OCI-LY7 (cell line): ENCODE results near the gene ABHD10. TPM values are rescaled to one million over a fixed set of nuclear protein-coding genes. Genes with fewer than 3 reads are reported as not detected.

Experiments used
- BruUV-seq: library from RNA; stranded (reverse); fragments of 400-500 nt; replicated peaks from 2 replicates; lab custom pipeline; 2021; lab: Mats Ljungman, UMichigan
- CTCF ChIA-PET: fragments of 300-600 bp; sonication (Branson Sonifier 250); formaldehyde crosslinking; loops from one replicate; lab custom pipeline; 2022; ENCODE audit warnings: antibody characterized with exemption; ENCODE audit not compliant: unreplicated experiment; lab: Charles Lee
- POLR2A ChIA-PET: fragments of 300-600 bp; sonication (Branson Sonifier 250); formaldehyde crosslinking; loops from one replicate; lab custom pipeline; 2022; ENCODE audit warnings: antibody characterized with exemption; lab: Charles Lee
- DNase-seq: peaks from one replicate; pipeline ENCODE4 v3.0.0-alpha.2; 2015; ENCODE audit warnings: low spot score
- H2AFZ ChIP-seq: fragments of 200-600 bp; sonication (generic), shearing (Covaris generic); 2 replicates; pipeline ENCODE4 v1.6.1; 2014; ENCODE audit warnings: mild to moderate bottlenecking, antibody characterized with exemption, low read length, moderate library complexity
- H3K27ac ChIP-seq: fragments of 200-600 bp; sonication (generic); 2 replicates; pipeline ENCODE4 v1.5.1; 2014; ENCODE audit warnings: mixed run types, low read depth, mild to moderate bottlenecking, moderate library complexity, low read length, inconsistent platforms; ENCODE audit not compliant: poor library complexity, severe bottlenecking
- H3K36me3 ChIP-seq: fragments of 200-600 bp; sonication (generic); 2 replicates; pipeline ENCODE4 v1.6.1; 2014; ENCODE audit warnings: mild to moderate bottlenecking, antibody characterized with exemption, low read length, moderate library complexity, mixed read lengths; ENCODE audit not compliant: insufficient read depth
- H3K4me1 ChIP-seq: fragments of 200-600 bp; sonication (generic); 2 replicates; pipeline ENCODE4 v1.5.1; 2014; ENCODE audit warnings: mild to moderate bottlenecking, low read length; ENCODE audit not compliant: insufficient read depth, poor library complexity, severe bottlenecking
- H3K4me2 ChIP-seq: fragments of 200-600 bp; sonication (generic); 2 replicates; pipeline ENCODE4 v1.6.1; 2014; ENCODE audit warnings: mild to moderate bottlenecking, low read length
- H3K4me3 ChIP-seq: fragments of 200-600 bp; sonication (generic); 2 replicates; pipeline ENCODE4 v1.5.1; 2014; ENCODE audit warnings: mild to moderate bottlenecking, low read depth, low read length; ENCODE audit not compliant: poor library complexity, severe bottlenecking
- H3K79me2 ChIP-seq: fragments of 200-600 bp; sonication (generic); 2 replicates; pipeline ENCODE4 v1.6.1; 2016; ENCODE audit warnings: low read depth, mild to moderate bottlenecking, low read length, moderate library complexity, mixed read lengths; ENCODE audit not compliant: insufficient read depth
- H3K9me2 ChIP-seq: fragments of 200-600 bp; sonication (generic); 2 replicates; pipeline ENCODE4 v1.6.1; 2016; ENCODE audit warnings: mild to moderate bottlenecking, low read length, mixed read lengths; ENCODE audit not compliant: insufficient read depth
- H3K9me3 ChIP-seq: fragments of 200-600 bp; sonication (generic); 2 replicates; pipeline ENCODE4 v1.6.1; 2014; ENCODE audit warnings: mild to moderate bottlenecking, mixed run types, low read length, mixed read lengths
- H4K20me1 ChIP-seq: fragments of 200-600 bp; sonication (generic); 2 replicates; pipeline ENCODE4 v1.6.1; 2014; ENCODE audit warnings: mild to moderate bottlenecking, antibody characterized with exemption, low read length, moderate library complexity, mixed read lengths; ENCODE audit not compliant: insufficient read depth
- CTCF ChIP-seq: fragments of 200-600 bp; sonication (generic); conservative IDR thresholded peaks from 2 replicates; pipeline ENCODE4 v1.5.1; 2014; ENCODE audit warnings: mild to moderate bottlenecking, antibody characterized with exemption, low read length, moderate library complexity, mixed read lengths
- EZH2phosphoT487 ChIP-seq: fragments of 200-600 bp; sonication (generic); IDR thresholded peaks from 2 replicates; pipeline ENCODE4 v1.6.1; 2018; ENCODE audit warnings: low read depth, borderline replicate concordance, mild to moderate bottlenecking, mixed run types, antibody characterized with exemption, low read length, moderate library complexity, mixed read lengths
- intact Hi-C: fragments of 100-400 bp; cut with micrococcal nuclease; formaldehyde crosslinking; loops from one replicate; pipeline ENCODE4 v1.10.0; 2022; ENCODE audit not compliant: unreplicated experiment
- total RNA-seq, 2 experiments: library from RNA; depleted of rRNA in 1 of 2; stranded (reverse); fragments of >200 nt in 1 of 2; shearing (Covaris generic) in 1 of 2; gene quantifications; 2 replicates each; pipeline ENCODE4 v1.2.3, GENCODE V29; 2014 to 2022

The ABHD10 gene
- total RNA-seq, 2 experiments from 2014 or later: 40.8 to 46.5 TPM

- Histone ChIP-seq H3K9me3 (no peaks in the 10 kb centered on the region), H2AFZ (no peak overlapping the region), H4K20me1 (no peaks in the 10 kb centered on the region), H3K9me2 (no peaks in the 10 kb centered on the region), H3K79me2 (no peaks in the 10 kb centered on the region), H3K4me3 (no peak overlapping the region), H3K27ac (no peak overlapping the region), H3K4me1 (no peaks in the 10 kb centered on the region), H3K4me2 (no peak overlapping the region), H3K36me3 (no peaks in the 10 kb centered on the region)
- no peak for DNase-seq
- intact Hi-C loops: no loop called here
- POLR2A ChIA-PET: interaction anchor here (0.9 to 1.1 kb wide), 2 partner anchors 20 to 576 kb away, joined by 3 read pairs; no protein-coding TSS in a partner anchor
- no TSS peak for BruUV-seq
- TF ChIP-seq CTCF (no peak), EZH2phosphoT487 (no peak)
- CTCF ChIA-PET: interaction anchor here (1.5 kb wide), 1 partner anchor 11 kb away, joined by 3 read pairs; no protein-coding TSS in a partner anchor
Observed at GRCh38 chr3:112018712-112019111, 39.9 kb downstream of the ABHD10 start.

- Histone ChIP-seq H3K4me2 (no peak overlapping the region), H4K20me1 (no peaks in the 10 kb centered on the region), H2AFZ (no peak overlapping the region), H3K9me2 (no peaks in the 10 kb centered on the region), H3K9me3 (no peaks in the 10 kb centered on the region), H3K36me3 (no peaks in the 10 kb centered on the region), H3K27ac (no peak overlapping the region), H3K4me3 (no peak overlapping the region), H3K79me2 (no peaks in the 10 kb centered on the region), H3K4me1 (no peaks in the 10 kb centered on the region)
- DNase-seq: no peak
- intact Hi-C loops: no loop called here
- BruUV-seq: no TSS peak
- TF ChIP-seq EZH2phosphoT487: no peak
- TF ChIP-seq CTCF: no peak
- CTCF ChIA-PET: no interaction called here
- POLR2A ChIA-PET: interaction anchor here (0.5 to 0.7 kb wide), 3 partner anchors 13 to 386 kb away, joined by 3 to 6 read pairs (median 3); no protein-coding TSS in a partner anchor
Observed at GRCh38 chr3:112019716-112020115, 40.9 kb downstream of the ABHD10 start.

GRCh38 chr3:112020674-112021085 lies 41.9 kb downstream of the ABHD10 start:
- POLR2A ChIA-PET: interaction anchor here (0.7 kb wide), 1 partner anchor 331 kb away, joined by 6 read pairs; no protein-coding TSS in a partner anchor

More at GRCh38 chr3:112020674-112021085, 41.9 kb downstream of the ABHD10 start:
- Histone ChIP-seq H3K4me1 (no peaks in the 10 kb centered on the region), H3K4me2 (no peak overlapping the region), H3K9me3 (no peaks in the 10 kb centered on the region), H3K36me3 (no peaks in the 10 kb centered on the region), H3K79me2 (no peaks in the 10 kb centered on the region), H3K9me2 (no peaks in the 10 kb centered on the region), H3K27ac (no peak overlapping the region), H4K20me1 (no peaks in the 10 kb centered on the region), H2AFZ (no peak overlapping the region), H3K4me3 (no peak overlapping the region)
- BruUV-seq: no TSS peak
- TF ChIP-seq CTCF (no peak), EZH2phosphoT487 (no peak)
- CTCF ChIA-PET: no interaction called here
- intact Hi-C loops: no loop called here
- no peak for DNase-seq
